HepG2 (cell line): ENCODE results near the gene STARD5. TPM values are rescaled to one million over a fixed set of nuclear protein-coding genes. Genes with fewer than 3 reads are reported as not detected.

Source experiments
- ATAC-seq: fragments of 200-7000 bp; cut with Tn5 transposase; 3 replicates; pipeline ENCODE4 v1.9.1; 2020; ENCODE audit warnings: mild to moderate bottlenecking, moderate library complexity
- BruUV-seq: library from RNA; stranded (reverse); fragments of 400-500 nt; replicated peaks from 2 replicates; lab custom pipeline; 2021; lab: Mats Ljungman, UMichigan
- CTCF ChIA-PET: fragments of 300-600 bp; formaldehyde crosslinking; extraction: SDS; loops from one replicate; lab custom pipeline; 2021; ENCODE audit warnings: low total read pairs, inconsistent platforms, low intra/inter-chr PET ratio; lab: Yijun Ruan, JAX
- POLR2A ChIA-PET: fragments of 350-600 bp; sonication (Branson Sonifier 250); formaldehyde crosslinking; loops from one replicate; lab custom pipeline; 2020; ENCODE audit warnings: antibody characterized with exemption, inconsistent platforms; lab: Yijun Ruan, JAX
- DNase-seq: peaks from one replicate; pipeline ENCODE4 v3.0.0-alpha.2; 2015; ENCODE audit warnings: low spot score
- FAIRE-seq: peaks from 3 replicates; lab custom pipeline; 2011; peaks lifted over from hg19 to GRCh38; lab: Jason Lieb, UNC
- H2AFZ ChIP-seq: one replicate; pipeline ENCODE4 v1.6.1; 2011; ENCODE audit warnings: low read length, inconsistent platforms
- H3K27ac ChIP-seq: fragments of 300-600 bp; 3 replicates; pipeline ENCODE4 v1.8.0; 2011; ENCODE audit warnings: mixed run types, mild to moderate bottlenecking, mixed read lengths, low read length, inconsistent platforms; ENCODE audit not compliant: insufficient read depth; ENCODE audit errors: extremely low read length
- H3K27me3 ChIP-seq, 2 experiments: fragments of 200-600 bp in 1 of 2; 2 replicates in 1 of 2; 3 replicates in 1 of 2; pipeline versions ENCODE4 v1.6.0 to v1.8.0; 2011; ENCODE audit warnings: low read length in 2 of 2, mild to moderate bottlenecking in 2 of 2, moderate library complexity in 2 of 2, inconsistent platforms in 1 of 2; ENCODE audit not compliant: insufficient read depth in 2 of 2, control insufficient read depth in 1 of 2
- H3K36me3 ChIP-seq, 2 experiments: fragments of 200-600 bp in 1 of 2; replicated peaks in 1 of 2; 2 replicates in 1 of 2; 3 replicates in 1 of 2; pipeline versions ENCODE4 v1.5.1 to v1.8.0; 2011; ENCODE audit warnings: low read length in 2 of 2, inconsistent platforms in 1 of 2; ENCODE audit not compliant: insufficient read depth in 2 of 2, control insufficient read depth in 1 of 2
- H3K4me1 ChIP-seq: 2 replicates; pipeline ENCODE4 v1.5.1; 2012; ENCODE audit warnings: low read length, inconsistent platforms; ENCODE audit not compliant: insufficient read depth
- H3K4me2 ChIP-seq: 2 replicates; pipeline ENCODE4 v1.6.0; 2011; ENCODE audit warnings: low read depth, low read length, inconsistent platforms
- H3K4me3 ChIP-seq, 3 experiments: fragments of 200-600 bp in 1 of 3; sonication (generic), shearing (Covaris generic) in 1 of 3; replicated peaks in 1 of 3; 2 replicates each; pipeline ENCODE4 v1.5.1; 2011 to 2016; ENCODE audit warnings: low read length in 3 of 3, inconsistent platforms in 2 of 3, low read depth in 2 of 3, mild to moderate bottlenecking in 2 of 3, control low read depth in 1 of 3, mixed read lengths in 1 of 3; ENCODE audit not compliant: insufficient read depth in 1 of 3
- H3K79me2 ChIP-seq: one replicate; pipeline ENCODE4 v1.6.1; 2011; ENCODE audit warnings: low read length, inconsistent platforms; ENCODE audit not compliant: insufficient read depth
- H3K9ac ChIP-seq: 2 replicates; pipeline ENCODE4 v1.6.0; 2011; ENCODE audit warnings: mild to moderate bottlenecking, low read depth, low read length, inconsistent platforms; ENCODE audit not compliant: insufficient read depth
- H3K9me3 ChIP-seq: 2 replicates; pipeline ENCODE4 v1.5.1; 2012; ENCODE audit warnings: mild to moderate bottlenecking, low read length
- H4K20me1 ChIP-seq: 2 replicates; pipeline ENCODE4 v1.6.0; 2011; ENCODE audit warnings: inconsistent platforms, mild to moderate bottlenecking, low read length, moderate library complexity; ENCODE audit not compliant: insufficient read depth
- FOSL2 ChIP-seq: sonication (generic); formaldehyde crosslinking; IDR thresholded peaks from 2 replicates; pipeline ENCODE4 v1.4.0; 2020; ENCODE audit warnings: missing genetic modification reagents
- HOXD1 ChIP-seq: sonication (generic); formaldehyde crosslinking; IDR thresholded peaks from 2 replicates; pipeline ENCODE4 v1.5.0; 2020; ENCODE audit warnings: missing genetic modification reagents
- IKZF5 ChIP-seq: IDR thresholded peaks from 2 replicates; pipeline ENCODE4 v1.6.1; 2018; ENCODE audit warnings: missing genetic modification reagents, mild to moderate bottlenecking, missing compliant biosample characterization
- NFYB ChIP-seq: sonication (generic); formaldehyde crosslinking; IDR thresholded peaks from 2 replicates; pipeline ENCODE4 v1.4.0; 2020; ENCODE audit warnings: missing genetic modification reagents
- NR2F2 ChIP-seq: IDR thresholded peaks from 2 replicates; pipeline ENCODE4 v1.6.1; 2012; ENCODE audit warnings: low read depth, inconsistent platforms, borderline replicate concordance
- POGK ChIP-seq: sonication (generic); formaldehyde crosslinking; conservative IDR thresholded peaks from 2 replicates; pipeline ENCODE4 v1.8.0; 2022; ENCODE audit warnings: mild to moderate bottlenecking, moderate library complexity, missing genetic modification reagents
- PREB ChIP-seq: sonication (generic); formaldehyde crosslinking; IDR thresholded peaks from 2 replicates; pipeline ENCODE4 v1.4.0; 2020; ENCODE audit warnings: missing genetic modification reagents
- RBFOX2 ChIP-seq: fragments of 200-400 bp; formaldehyde crosslinking; IDR thresholded peaks from 2 replicates; pipeline ENCODE4 v1.6.1; 2017; ENCODE audit warnings: low read depth, mild to moderate bottlenecking, low read length
- ZFP1 ChIP-seq: IDR thresholded peaks from 2 replicates; pipeline ENCODE4 v1.6.1; 2016
- ZNF333 ChIP-seq: sonication (generic); formaldehyde crosslinking; IDR thresholded peaks from 2 replicates; pipeline ENCODE4 v1.4.0; 2020; ENCODE audit warnings: mild to moderate bottlenecking, missing genetic modification reagents, borderline replicate concordance
- ZNF530 ChIP-seq: sonication (generic); formaldehyde crosslinking; IDR thresholded peaks from 2 replicates; pipeline ENCODE4 v1.5.0; 2020; ENCODE audit warnings: low read depth, mild to moderate bottlenecking, missing genetic modification reagents
- ZNF550 ChIP-seq: sonication (generic); formaldehyde crosslinking; IDR thresholded peaks from 2 replicates; pipeline ENCODE4 v1.4.0; 2020; ENCODE audit warnings: mild to moderate bottlenecking, missing genetic modification reagents, borderline replicate concordance
- ZNF7 ChIP-seq: IDR thresholded peaks from 2 replicates; pipeline ENCODE4 v1.6.1; 2016; ENCODE audit warnings: missing biosample characterization, missing genetic modification reagents
- ZSCAN5A ChIP-seq: sonication (generic); formaldehyde crosslinking; IDR thresholded peaks from 2 replicates; pipeline ENCODE4 v1.8.0; 2022; ENCODE audit warnings: mild to moderate bottlenecking, missing genetic modification reagents, borderline replicate concordance
- whole genome bisulfite sequencing: methylation state at CpG from one replicate; pipeline ENCODE4 v1.1.6; 2017; ENCODE audit warnings: low lambda C conversion rate; 5-methylcytosine and 5-hydroxymethylcytosine counted together
- in situ Hi-C: cut with HindIII; loops from 2 replicates; pipeline ENCODE4 v1.10.0; 2017; ENCODE audit warnings: low pct_unique_long_range_greater_than_20kb; ENCODE audit not compliant: extremely low pct_ligation_motif_present
- intact Hi-C: fragments of 100-400 bp; cut with micrococcal nuclease; formaldehyde crosslinking; loops from one replicate; pipeline ENCODE4 v1.10.0; 2022; ENCODE audit not compliant: unreplicated experiment
- polyA plus RNA-seq, 8 experiments: library from polyadenylated mRNA; depleted of rRNA in 3 of 8; stranded (reverse) in 7 of 8; unstranded in 1 of 8; fragments of >200 nt; fragmentation: Illumina TruSeq in 4 of 8; extraction: Trizol in 4 of 8; gene quantifications; 2 replicates each; pipeline versions ENCODE4 v1.2.1 to v1.2.3, GENCODE V29; 2011 to 2016; ENCODE audit warnings: low read depth in 4 of 8, missing spikeins in 1 of 8, mixed read lengths in 1 of 8; ENCODE audit not compliant: insufficient read depth in 1 of 8
- total RNA-seq, 5 experiments: library from RNA; depleted of rRNA; stranded (reverse); fragments of >200 nt; fragmentation: Illumina TruSeq; extraction: Trizol; gene quantifications; 2 replicates each; pipeline ENCODE4 v1.2.3, GENCODE V29; 2016; ENCODE audit warnings: low read depth in 1 of 5
- TF ChIP-seq, protein P1 (sequence below): sonication (generic); formaldehyde crosslinking; IDR thresholded peaks from 2 replicates; pipeline ENCODE4 v1.8.1; 2023; ENCODE audit warnings: mild to moderate bottlenecking, missing genetic modification reagents
- TF ChIP-seq, protein P2 (sequence below): IDR thresholded peaks from 2 replicates; pipeline ENCODE4 v1.6.1; 2016; ENCODE audit warnings: mild to moderate bottlenecking, missing biosample characterization, missing genetic modification reagents
- TF ChIP-seq, protein P3 (sequence below): sonication (generic); formaldehyde crosslinking; IDR thresholded peaks from 2 replicates; pipeline ENCODE4 v1.4.0; 2020; ENCODE audit warnings: missing genetic modification reagents

The STARD5 gene
- total and polyA plus RNA-seq, 2 of the 13 experiments (the other 11 are each of a cell fraction or from before 2014, with no cell fraction given): 3.1 to 3.5 TPM

- no peak overlapping the region for H3K4me2 ChIP-seq
- no peak overlapping the region for H3K27ac ChIP-seq
- H3K4me3 ChIP-seq: no peak overlapping the region
- ATAC-seq (no peak), DNase-seq (no peak), FAIRE-seq (no peak)
- no peak overlapping the region for H3K9ac ChIP-seq
- H3K4me1 ChIP-seq: no peaks in the 10 kb centered on the region
- POLR2A ChIA-PET: no interaction called here
- no peaks in the 10 kb centered on the region for H3K27me3 ChIP-seq
- H4K20me1 ChIP-seq: no peaks in the 10 kb centered on the region
- no TSS peak for BruUV-seq
- 43% methylated on average over 2 of the region's 2 CpGs for WGBS
- H3K36me3 ChIP-seq: no peaks in the 10 kb centered on the region
- intact Hi-C loops (no loop called here), in situ Hi-C loops (no loop called here)
- H3K79me2 ChIP-seq: no peaks in the 10 kb centered on the region
- H3K9me3 ChIP-seq: no peaks in the 10 kb centered on the region
- H2AFZ ChIP-seq: no peak overlapping the region
- CTCF ChIA-PET: no interaction called here
- no peak for TF ChIP-seq ZNF530 (CRISPR knock-in tag)
- TF ChIP-seq ZNF550 (CRISPR knock-in tag): no peak
- no peak for TF ChIP-seq RBFOX2
- TF ChIP-seq ZNF333: no peak
- no peak for TF ChIP-seq NR2F2
- TF ChIP-seq POGK (CRISPR knock-in tag): no peak
- no peak for TF ChIP-seq ZFP1 (CRISPR knock-in tag)
- no peak for TF ChIP-seq FOSL2
- TF ChIP-seq, protein P1, sequence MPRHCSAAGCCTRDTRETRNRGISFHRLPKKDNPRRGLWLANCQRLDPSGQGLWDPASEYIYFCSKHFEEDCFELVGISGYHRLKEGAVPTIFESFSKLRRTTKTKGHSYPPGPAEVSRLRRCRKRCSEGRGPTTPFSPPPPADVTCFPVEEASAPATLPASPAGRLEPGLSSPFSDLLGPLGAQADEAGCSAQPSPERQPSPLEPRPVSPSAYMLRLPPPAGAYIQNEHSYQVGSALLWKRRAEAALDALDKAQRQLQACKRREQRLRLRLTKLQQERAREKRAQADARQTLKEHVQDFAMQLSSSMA (CRISPR knock-in tag): no peak
- TF ChIP-seq PREB (CRISPR knock-in tag): no peak
- no peak for TF ChIP-seq IKZF5
- TF ChIP-seq ZNF7 (CRISPR knock-in tag): no peak
- TF ChIP-seq NFYB (CRISPR knock-in tag): no peak
- TF ChIP-seq HOXD1: no peak
- TF ChIP-seq, protein P2, sequence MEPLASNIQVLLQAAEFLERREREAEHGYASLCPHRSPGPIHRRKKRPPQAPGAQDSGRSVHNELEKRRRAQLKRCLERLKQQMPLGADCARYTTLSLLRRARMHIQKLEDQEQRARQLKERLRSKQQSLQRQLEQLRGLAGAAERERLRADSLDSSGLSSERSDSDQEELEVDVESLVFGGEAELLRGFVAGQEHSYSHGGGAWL (CRISPR knock-in tag): no peak
- TF ChIP-seq, protein P3, sequence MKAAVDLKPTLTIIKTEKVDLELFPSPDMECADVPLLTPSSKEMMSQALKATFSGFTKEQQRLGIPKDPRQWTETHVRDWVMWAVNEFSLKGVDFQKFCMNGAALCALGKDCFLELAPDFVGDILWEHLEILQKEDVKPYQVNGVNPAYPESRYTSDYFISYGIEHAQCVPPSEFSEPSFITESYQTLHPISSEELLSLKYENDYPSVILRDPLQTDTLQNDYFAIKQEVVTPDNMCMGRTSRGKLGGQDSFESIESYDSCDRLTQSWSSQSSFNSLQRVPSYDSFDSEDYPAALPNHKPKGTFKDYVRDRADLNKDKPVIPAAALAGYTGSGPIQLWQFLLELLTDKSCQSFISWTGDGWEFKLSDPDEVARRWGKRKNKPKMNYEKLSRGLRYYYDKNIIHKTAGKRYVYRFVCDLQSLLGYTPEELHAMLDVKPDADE (CRISPR knock-in tag): no peak
- TF ChIP-seq ZSCAN5A: no peak
Observed at GRCh38 chr15:81346611-81347010, 22.7 kb upstream of the STARD5 start.
